Type B pancreatic cell (in vitro differentiated cells): Measurements from ENCODE around the gene TOMM5. TPM values are rescaled to one million over a fixed set of nuclear protein-coding genes. Genes with fewer than 3 reads are reported as not detected.
A peak's percentile ranks its signal among the peaks of the same experiment; 100 is the strongest.

ENCODE experiments used
- DNase-seq: peaks from one replicate; pipeline ENCODE4 v3.0.0; 2021; ENCODE audit warnings: mixed read lengths; ENCODE audit not compliant: unreplicated experiment; ENCODE audit errors: extremely low spot score
- H3K27ac Mint-ChIP-seq: 2 replicates; pipeline ENCODE4 v1.8.0; 2021; ENCODE audit warnings: mild to moderate bottlenecking, mixed read lengths
- H3K27me3 Mint-ChIP-seq: 2 replicates; pipeline ENCODE4 v1.8.0; 2021; ENCODE audit warnings: mixed read lengths
- H3K36me3 Mint-ChIP-seq: 2 replicates; pipeline ENCODE4 v1.8.0; 2021; ENCODE audit warnings: mixed read lengths
- H3K4me1 Mint-ChIP-seq: one replicate; pipeline ENCODE4 v1.8.0; 2021; ENCODE audit warnings: mixed read lengths; ENCODE audit not compliant: unreplicated experiment
- H3K4me3 Mint-ChIP-seq: 2 replicates; pipeline ENCODE4 v1.8.0; 2021; ENCODE audit warnings: mild to moderate bottlenecking, mixed read lengths
- H3K9me3 Mint-ChIP-seq: 2 replicates; pipeline ENCODE4 v1.8.0; 2021; ENCODE audit warnings: mixed read lengths
- CTCF ChIP-seq: fragments of 200-600 bp; sonication (generic); conservative IDR thresholded peaks from 2 replicates; pipeline ENCODE4 v1.5.0; 2021; ENCODE audit warnings: antibody characterized with exemption, mild to moderate bottlenecking
- long read RNA-seq: library from polyadenylated mRNA; unstranded; transcript quantifications from one replicate; pipeline ENCODE4 v2.0.0, GENCODE V29; 2020
- total RNA-seq: library from RNA; stranded (reverse); gene quantifications from 2 replicates; pipeline ENCODE4 v1.2.1, GENCODE V29; 2021; ENCODE audit warnings: low replicate concordance

TOMM5 gene
- total RNA-seq, result 132 and 144 TPM in 2 replicates
- long read RNA-seq, transcript TOMM5-201 (2 exons, 751 nt), result major isoform, 55 of 60 reads
- long read RNA-seq, partial matches to known transcripts, result 0 of 60 reads
- long read RNA-seq, other reads (novel, unspliced or antisense), result 0 of 60 reads

DNA sequence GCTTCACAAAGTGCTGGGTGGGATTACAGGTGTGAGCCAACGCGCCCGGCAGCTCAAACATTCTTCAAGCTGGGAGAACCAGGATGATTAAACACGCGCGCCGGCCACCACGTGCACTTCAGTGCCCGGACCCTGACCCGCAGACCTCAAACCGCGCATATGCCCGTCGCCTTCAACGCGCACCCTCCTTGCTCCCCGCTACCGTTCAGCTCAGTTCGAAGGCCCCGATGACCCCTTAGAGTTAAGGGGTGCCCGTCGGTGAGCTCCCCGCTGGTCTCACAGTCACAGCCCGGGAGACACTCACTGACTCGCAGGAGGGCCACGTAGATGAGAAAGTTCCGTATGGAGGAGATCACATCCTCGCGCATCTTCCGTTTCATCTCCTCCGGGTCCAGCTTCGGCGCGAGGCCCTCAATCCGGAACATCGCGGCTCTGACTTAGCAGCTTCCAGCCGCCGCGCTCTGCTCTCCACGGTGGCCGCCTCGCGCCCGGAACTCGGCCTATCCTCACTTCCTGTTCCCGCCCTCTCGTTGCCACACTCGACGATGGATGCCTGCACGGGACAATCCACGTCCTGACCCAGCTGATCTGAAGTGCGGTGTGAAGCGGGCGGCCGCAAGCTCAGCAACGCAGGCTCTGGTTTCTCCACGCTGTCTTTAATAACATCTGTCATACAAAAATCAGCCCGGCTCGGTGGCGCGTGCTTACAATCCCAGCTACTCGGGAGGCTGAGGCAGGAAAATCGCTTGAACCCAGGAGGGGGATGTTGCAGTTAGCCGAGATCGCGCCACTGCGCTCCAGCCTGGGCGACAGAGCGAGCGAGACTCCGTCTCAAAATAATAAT lies at the start of gene TOMM5:
Gene TOMM5, minus strand, starts transcription at position 490 of the 844 bp plus-strand sequence. Its CDS starts 65 bp downstream, at position 425.
- Mint-ChIP-seq H3K9me3 (no peaks in the 10 kb centered on the region), H3K27me3 (peaks cover 22% of the 10 kb centered on the region), H3K4me3 (peak within 1 kb of the TSS; percentile 100), H3K36me3 (peaks cover 4% of the 10 kb centered on the region), H3K27ac (peak within 1 kb of the TSS; percentile 99), H3K4me1 (peaks cover 14% of the 10 kb centered on the region)
- DNase-seq, result peak; percentile 90
- TF ChIP-seq CTCF, result no peak

DNA sequence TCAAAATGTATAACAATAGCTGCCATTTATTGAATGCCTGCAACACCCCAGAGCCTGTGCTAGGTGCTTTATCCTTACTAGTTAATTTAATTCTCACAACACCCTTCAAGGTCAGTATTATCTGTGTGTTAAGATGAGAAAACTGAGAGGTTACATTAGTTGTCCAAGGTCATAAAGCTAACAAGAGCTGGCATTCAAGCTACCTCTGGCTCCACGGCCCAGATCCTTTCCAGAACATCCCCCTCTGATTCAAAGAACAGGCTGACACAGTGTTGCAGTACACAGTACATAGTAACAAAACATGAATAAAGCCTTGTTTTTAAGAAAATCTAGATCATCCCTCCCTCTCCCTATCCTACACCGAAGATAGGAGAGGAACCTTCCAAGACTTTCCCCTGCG lies 48.9 kb upstream of the TOMM5 start:
- H3K27me3 Mint-ChIP-seq, result peaks cover 29% of the 10 kb centered on the region
- H3K4me1 Mint-ChIP-seq, result no peaks in the 10 kb centered on the region
- H3K9me3 Mint-ChIP-seq, result no peaks in the 10 kb centered on the region
- TF ChIP-seq CTCF, result no peak
- no peaks in the 10 kb centered on the region for H3K36me3 Mint-ChIP-seq
- no peak for DNase-seq
- no peak overlapping the region for H3K4me3 Mint-ChIP-seq
- H3K27ac Mint-ChIP-seq, result no peak overlapping the region

GRCh38 chr9:37640246-37640645 lies 47.8 kb upstream of the TOMM5 start:
- Mint-ChIP-seq H3K27ac (peak overlapping the region; percentile 87), H3K36me3 (no peaks in the 10 kb centered on the region), H3K9me3 (no peaks in the 10 kb centered on the region), H3K4me3 (no peak overlapping the region), H3K27me3 (peaks cover 18% of the 10 kb centered on the region), H3K4me1 (no peaks in the 10 kb centered on the region)
- no peak for TF ChIP-seq CTCF
- no peak for DNase-seq

DNA sequence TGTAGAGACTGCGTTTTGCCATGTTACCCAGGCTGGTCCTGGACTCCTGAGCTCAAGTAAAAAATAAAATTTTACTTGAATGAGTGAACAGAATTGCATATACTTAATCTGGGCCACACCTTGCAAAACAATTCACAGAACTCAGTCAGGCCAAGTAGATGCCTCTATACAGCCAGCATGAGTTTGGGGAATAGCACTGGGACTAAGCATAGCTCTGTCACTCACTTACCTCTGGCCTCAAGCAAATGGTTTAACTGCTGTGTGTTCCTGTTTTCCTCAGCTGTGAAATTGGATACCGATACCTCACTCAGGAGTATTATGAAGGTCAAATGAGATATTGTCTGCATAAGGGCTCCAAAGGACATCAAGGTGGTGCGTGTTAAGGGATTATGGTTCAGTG lies 47.4 kb upstream of the TOMM5 start:
- H3K9me3 Mint-ChIP-seq, result no peaks in the 10 kb centered on the region
- no peaks in the 10 kb centered on the region for H3K4me1 Mint-ChIP-seq
- peaks cover 14% of the 10 kb centered on the region for H3K27me3 Mint-ChIP-seq
- peak overlapping the region; percentile 87 for H3K27ac Mint-ChIP-seq
- H3K4me3 Mint-ChIP-seq, result no peak overlapping the region
- no peak for DNase-seq
- no peaks in the 10 kb centered on the region for H3K36me3 Mint-ChIP-seq
- no peak for TF ChIP-seq CTCF

GRCh38 chr9:37639109-37639762 lies 46.8 kb upstream of the TOMM5 start:
- H3K4me3 Mint-ChIP-seq, result no peak overlapping the region
- no peak for DNase-seq
- H3K27me3 Mint-ChIP-seq, result peaks cover 13% of the 10 kb centered on the region
- H3K9me3 Mint-ChIP-seq, result no peaks in the 10 kb centered on the region
- H3K27ac Mint-ChIP-seq, result peak overlapping the region; percentile 87
- H3K36me3 Mint-ChIP-seq, result no peaks in the 10 kb centered on the region
- no peak for TF ChIP-seq CTCF
- H3K4me1 Mint-ChIP-seq, result no peaks in the 10 kb centered on the region
